HepG2 (cell line): ENCODE measurements around the gene SDC4. TPM values are rescaled to one million over a fixed set of nuclear protein-coding genes. Genes with fewer than 3 reads are reported as not detected.

Source experiments
- AKNA ChIP-seq: sonication (generic); formaldehyde crosslinking; IDR thresholded peaks from 2 replicates; pipeline ENCODE4 v1.4.0; 2020; ENCODE audit warnings: missing genetic modification reagents, borderline replicate concordance
- ASH2L ChIP-seq: fragments of 300-600, 200-600 bp; sonication (generic); IDR thresholded peaks from 2 replicates; pipeline ENCODE4 v1.7.0; 2017; ENCODE audit warnings: low read depth, mild to moderate bottlenecking, moderate library complexity, mixed read lengths, low read length; ENCODE audit not compliant: insufficient read length
- CENPBD1 ChIP-seq: sonication (generic); formaldehyde crosslinking; IDR thresholded peaks from 2 replicates; pipeline ENCODE4 v1.8.0; 2022; ENCODE audit warnings: missing genetic modification reagents, low read depth, mild to moderate bottlenecking, borderline replicate concordance
- EEA1 ChIP-seq: sonication (generic); formaldehyde crosslinking; IDR thresholded peaks from 2 replicates; pipeline ENCODE4 v1.5.1; 2020; ENCODE audit warnings: mild to moderate bottlenecking, missing genetic modification reagents, borderline replicate concordance
- GLMP ChIP-seq: sonication (generic); formaldehyde crosslinking; IDR thresholded peaks from 2 replicates; pipeline ENCODE4 v1.9.0; 2021; ENCODE audit warnings: missing genetic modification reagents, mild to moderate bottlenecking, borderline replicate concordance
- KLF12 ChIP-seq: sonication (generic); formaldehyde crosslinking; IDR thresholded peaks from 2 replicates; pipeline ENCODE4 v1.4.0; 2020; ENCODE audit warnings: missing genetic modification reagents, borderline replicate concordance
- NFRKB ChIP-seq: fragments of 450-650 bp; IDR thresholded peaks from 2 replicates; pipeline ENCODE4 v1.6.1; 2017
- PAXIP1 ChIP-seq: sonication (generic); formaldehyde crosslinking; conservative IDR thresholded peaks from 2 replicates; pipeline ENCODE4 v1.4.0; 2020; ENCODE audit warnings: mild to moderate bottlenecking, missing genetic modification reagents, moderate library complexity
- PLRG1 ChIP-seq: fragments of 450-650 bp; conservative IDR thresholded peaks from 2 replicates; pipeline ENCODE4 v1.6.1; 2016
- POGZ ChIP-seq: sonication (generic); formaldehyde crosslinking; IDR thresholded peaks from 2 replicates; pipeline ENCODE4 v1.4.0; 2020; ENCODE audit warnings: mild to moderate bottlenecking, missing genetic modification reagents
- SMARCC2 ChIP-seq: fragments of 450-650 bp; IDR thresholded peaks from 2 replicates; pipeline ENCODE4 v1.6.1; 2017; ENCODE audit warnings: antibody characterized with exemption, mild to moderate bottlenecking
- SNAPC2 ChIP-seq: sonication (generic); formaldehyde crosslinking; IDR thresholded peaks from 2 replicates; pipeline ENCODE4 v1.8.1; 2022; ENCODE audit warnings: mild to moderate bottlenecking, missing genetic modification reagents
- ZFP82 ChIP-seq: sonication (generic); formaldehyde crosslinking; IDR thresholded peaks from 2 replicates; pipeline ENCODE4 v1.5.1; 2020; ENCODE audit warnings: mild to moderate bottlenecking, missing genetic modification reagents, borderline replicate concordance
- ZFP90 ChIP-seq: sonication (generic); formaldehyde crosslinking; IDR thresholded peaks from 2 replicates; pipeline ENCODE4 v1.8.0; 2022; ENCODE audit warnings: missing genetic modification reagents, mild to moderate bottlenecking, inconsistent platforms, borderline replicate concordance
- ZMYM2 ChIP-seq: sonication (generic); formaldehyde crosslinking; IDR thresholded peaks from 2 replicates; pipeline ENCODE4 v1.8.0; 2022; ENCODE audit warnings: mild to moderate bottlenecking, missing genetic modification reagents
- ZNF552 ChIP-seq: sonication (generic); formaldehyde crosslinking; IDR thresholded peaks from 2 replicates; pipeline ENCODE4 v1.9.0; 2022; ENCODE audit warnings: missing genetic modification reagents, mild to moderate bottlenecking, borderline replicate concordance
- ZNF580 ChIP-seq: IDR thresholded peaks from 2 replicates; pipeline ENCODE4 v1.6.1; 2016; ENCODE audit warnings: low read depth, borderline replicate concordance
- polyA plus RNA-seq, 8 experiments: library from polyadenylated mRNA; depleted of rRNA in 3 of 8; stranded (reverse) in 7 of 8; unstranded in 1 of 8; fragments of >200 nt; fragmentation: Illumina TruSeq in 4 of 8; extraction: Trizol in 4 of 8; gene quantifications; 2 replicates each; pipeline versions ENCODE4 v1.2.1 to v1.2.3, GENCODE V29; 2011 to 2016; ENCODE audit warnings: low read depth in 4 of 8, missing spikeins in 1 of 8, mixed read lengths in 1 of 8; ENCODE audit not compliant: insufficient read depth in 1 of 8
- total RNA-seq, 5 experiments: library from RNA; depleted of rRNA; stranded (reverse); fragments of >200 nt; fragmentation: Illumina TruSeq; extraction: Trizol; gene quantifications; 2 replicates each; pipeline ENCODE4 v1.2.3, GENCODE V29; 2016; ENCODE audit warnings: low read depth in 1 of 5

SDC4 gene
- total and polyA plus RNA-seq, 2 of the 13 experiments (the other 11 are each of a cell fraction or from before 2014, with no cell fraction given), result 49.0 to 65.1 TPM

- TF ChIP-seq PAXIP1 (CRISPR knock-in tag) (peak; percentile 69), KLF12 (CRISPR knock-in tag) (peak; percentile 84), POGZ (CRISPR knock-in tag) (peak; percentile 69; the same call in 1 of the 2 replicates), SMARCC2 (no peak), GLMP (CRISPR knock-in tag) (no peak), ZFP82 (CRISPR knock-in tag) (peak; percentile 49; the same call in 1 of the 2 replicates), ZNF580 (CRISPR knock-in tag) (no peak), ZNF552 (CRISPR knock-in tag) (peak; percentile 73; the same call in 1 of the 2 replicates), EEA1 (CRISPR knock-in tag) (peak; percentile 54; the same call in 1 of the 2 replicates), ZFP90 (CRISPR knock-in tag) (peak; percentile 90; the same call in 1 of the 2 replicates), ZMYM2 (CRISPR knock-in tag) (0 out of 2 replicates have a peak, but pooled peaks have one; percentile 44), SNAPC2 (CRISPR knock-in tag) (0 out of 2 replicates have a peak, but pooled peaks have one; percentile 73), ASH2L (peak; percentile 2), CENPBD1 (no peak), PLRG1 (no peak), NFRKB (no peak), AKNA (CRISPR knock-in tag) (no peak)
Observed at GRCh38 chr20:45341939-45342854, 6.0 kb downstream of the SDC4 start (continued).
